RPMI7951 (cell line): Measurements from ENCODE around the gene MEMO1. TPM values are rescaled to one million over a fixed set of nuclear protein-coding genes. Genes with fewer than 3 reads are reported as not detected.
"Not testable (repeated sequence)": the region's sequence is repeated elsewhere in the genome, so short reads cannot be mapped to it uniquely, and the experiment has no call there.

Experiments used
- DNase-seq: peaks from one replicate; pipeline ENCODE4 v3.0.0-alpha.2; 2012; ENCODE audit warnings: low read depth
- total RNA-seq: library from RNA; depleted of rRNA; stranded (reverse); fragments of >200 nt; shearing (Covaris generic); gene quantifications from 2 replicates; pipeline ENCODE4 v1.2.3, GENCODE V29; 2014

Gene MEMO1
- total RNA-seq, 1 experiment from 2014 or later: 78.6 TPM

- DNase-seq: not testable (repeated sequence)
Observed at GRCh38 chr2:31907491-31907890, 103.3 kb downstream of the MEMO1 start.

DNA sequence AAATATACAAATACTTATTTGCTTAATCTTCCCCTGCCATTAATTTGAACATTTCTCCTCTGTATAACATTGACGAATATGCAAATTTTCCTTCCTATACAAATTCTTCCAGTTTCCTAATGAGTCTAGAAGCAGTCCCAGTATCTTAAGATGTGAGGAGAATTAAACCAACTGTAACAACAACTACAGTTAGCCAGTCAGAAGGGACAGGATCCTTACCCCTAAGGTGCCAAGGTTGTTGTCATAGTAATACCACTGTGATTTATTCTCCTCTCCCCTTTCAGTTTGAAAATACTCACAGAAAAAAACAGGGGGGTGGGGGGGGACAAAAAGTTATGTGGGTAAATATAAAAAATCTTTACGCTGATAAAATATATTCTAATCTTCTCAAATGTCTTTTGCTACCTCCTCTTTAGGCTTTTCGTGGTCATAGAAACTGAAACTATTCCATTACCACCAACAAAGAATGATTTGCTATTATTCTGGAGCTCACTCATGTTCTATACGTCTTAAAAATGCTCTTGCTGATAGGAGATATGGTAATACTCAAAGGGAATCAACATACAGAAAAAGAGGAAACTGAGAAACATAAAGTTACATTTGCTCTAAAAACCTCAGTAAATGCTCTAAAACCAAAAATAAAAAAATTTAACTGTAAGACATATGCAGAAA, 107.6 kb downstream of the MEMO1 start:
- no peak for DNase-seq

GRCh38 chr2:31901900-31902299, 108.9 kb downstream of the MEMO1 start:
- DNase-seq: no peak

DNA sequence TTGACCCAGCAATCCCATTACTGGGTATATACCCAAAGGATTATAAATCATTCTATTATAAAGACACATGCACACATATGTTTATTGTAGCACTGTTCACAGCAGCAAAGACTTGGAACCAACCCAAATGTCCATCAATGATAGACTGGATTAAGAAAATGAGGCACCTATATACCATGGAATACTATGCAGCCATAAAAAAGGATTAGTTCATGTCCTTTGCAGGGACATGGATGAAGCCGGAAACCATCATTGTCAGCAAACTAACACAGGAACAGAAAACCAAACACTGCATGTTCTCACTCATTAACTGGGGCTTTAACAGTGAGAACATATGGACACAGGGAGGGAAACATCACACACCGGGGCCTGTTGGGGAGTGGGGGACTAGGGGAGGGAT, 110.7 kb downstream of the MEMO1 start:
- not testable (repeated sequence) for DNase-seq

DNA sequence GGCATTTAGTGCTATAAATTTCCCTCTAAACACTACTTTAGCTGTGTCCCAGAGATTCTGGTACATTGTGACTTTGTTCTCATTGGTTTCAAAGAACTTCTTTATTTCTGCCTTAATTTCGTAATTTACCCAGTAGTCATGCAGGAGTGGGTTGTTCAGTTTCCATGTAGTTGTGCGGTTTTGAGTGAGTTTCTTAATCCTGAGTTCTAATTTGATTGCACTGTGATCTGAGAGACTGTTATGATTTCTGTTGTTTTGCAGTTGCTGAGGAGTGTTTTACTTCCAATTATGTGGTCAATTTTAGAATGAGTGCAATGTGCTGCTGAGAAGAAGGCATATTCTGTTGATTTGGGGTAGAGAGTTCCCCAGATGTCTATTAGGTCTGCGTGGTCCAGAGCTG, 112.5 kb downstream of the MEMO1 start:
- DNase-seq: not testable (repeated sequence)

DNA sequence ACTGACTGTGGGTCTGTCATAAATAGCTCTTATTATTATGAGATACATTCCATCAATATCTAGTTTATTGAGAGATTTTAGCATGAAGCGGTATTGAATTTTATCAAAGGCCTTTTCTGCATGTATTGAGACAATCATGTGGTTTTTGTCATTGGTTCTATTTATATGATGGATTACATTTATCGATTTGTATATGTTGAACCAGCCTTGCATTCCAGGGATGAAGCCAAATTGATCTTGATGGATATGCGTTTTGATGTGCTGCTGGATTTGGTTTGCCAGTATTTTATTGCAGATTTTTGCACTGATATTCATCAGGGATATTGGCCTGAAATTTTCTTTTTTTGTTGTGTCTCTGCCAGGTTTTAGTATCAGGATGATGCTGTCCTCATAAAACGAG, 113.5 kb downstream of the MEMO1 start:
- not testable (repeated sequence) for DNase-seq

GRCh38 chr2:31896293-31896692, 114.5 kb downstream of the MEMO1 start:
- no peak for DNase-seq

DNA sequence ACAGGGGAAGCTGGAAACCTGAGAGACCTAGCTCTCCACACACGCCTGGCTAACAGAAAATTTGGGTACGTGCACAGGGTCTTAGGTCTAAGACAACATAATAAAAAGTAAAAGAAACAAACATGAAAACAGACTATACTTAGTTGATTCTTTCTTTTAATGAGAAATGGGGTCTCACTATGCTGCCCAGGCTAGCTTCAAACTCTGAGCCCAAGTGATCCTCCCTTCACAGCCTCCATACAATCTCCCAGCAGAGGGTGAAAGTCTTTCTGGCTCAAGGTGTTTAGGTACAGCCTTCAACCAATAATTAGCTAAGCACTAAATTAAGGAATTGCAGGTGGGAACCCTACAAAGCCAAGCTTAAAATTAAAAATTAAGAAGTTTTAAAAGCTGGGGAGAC, 116.2 kb downstream of the MEMO1 start:
- DNase-seq: no peak

DNA sequence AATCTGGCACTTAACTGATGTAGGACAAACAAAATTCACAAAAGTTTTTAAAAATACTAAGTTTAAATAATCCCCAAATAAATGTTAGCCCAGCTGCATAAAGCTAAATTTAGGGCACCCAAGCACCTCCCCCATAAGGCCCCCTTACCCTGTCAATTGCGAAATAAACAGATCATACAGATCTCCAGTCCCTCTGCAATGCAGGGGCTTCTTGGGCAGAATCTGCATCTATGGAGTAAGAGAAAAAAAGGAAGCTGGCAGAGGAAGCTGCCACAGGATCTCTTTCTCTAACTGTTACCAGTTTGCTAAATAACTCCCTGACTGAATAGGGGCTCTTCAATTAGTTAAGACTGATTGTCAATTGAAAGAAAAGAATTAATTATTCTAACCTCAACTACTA, 117.7 kb downstream of the MEMO1 start:
- DNase-seq: no peak

- no peak for DNase-seq
Observed at GRCh38 chr2:31889044-31889443, 121.8 kb downstream of the MEMO1 start.

- DNase-seq: no peak
Observed at GRCh38 chr2:31888550-31888949, 122.3 kb downstream of the MEMO1 start.

- DNase-seq: peak; percentile 13
Observed at GRCh38 chr2:31886700-31887099, 124.1 kb downstream of the MEMO1 start.

DNA sequence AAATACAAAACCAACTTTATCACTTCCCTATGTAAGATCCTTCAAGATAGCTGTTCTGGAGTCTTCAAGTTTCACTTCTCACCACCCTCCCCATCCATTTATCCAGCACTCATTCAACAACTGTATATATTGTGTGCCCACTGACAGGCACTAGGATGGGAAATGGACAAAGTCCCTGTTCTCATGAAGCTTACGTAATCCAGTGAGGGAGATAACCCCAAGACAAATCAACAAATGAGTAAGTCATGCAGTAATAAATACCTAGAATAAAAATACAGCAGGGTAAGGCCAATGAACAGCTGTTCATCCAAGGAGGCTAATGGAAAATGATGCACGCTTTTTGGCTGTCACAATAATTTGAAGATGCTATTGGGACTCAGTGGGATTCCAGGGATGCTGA, 133.8 kb downstream of the MEMO1 start:
- DNase-seq: no peak

DNA sequence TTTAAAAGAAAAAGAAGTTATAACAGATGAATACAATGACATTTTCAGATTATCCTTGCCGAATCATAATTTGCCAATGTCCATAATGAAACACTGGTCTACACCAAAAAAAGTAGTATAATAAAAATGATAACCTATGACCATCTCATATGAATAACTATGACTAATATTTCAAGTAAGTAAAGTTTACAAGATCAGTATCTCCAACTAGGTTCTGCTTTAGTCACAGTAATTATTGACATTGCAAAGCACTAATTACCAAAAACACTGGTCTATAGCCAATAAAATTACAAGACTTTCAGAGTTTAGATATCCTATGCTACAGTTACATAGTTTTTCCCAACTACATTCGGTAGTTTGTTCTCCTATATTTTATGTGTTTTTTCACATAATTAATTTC, 136.7 kb downstream of the MEMO1 start:
- DNase-seq: no peak

- no peak for DNase-seq
Observed at GRCh38 chr2:31865215-31865614, 145.6 kb downstream of the MEMO1 start.

DNA sequence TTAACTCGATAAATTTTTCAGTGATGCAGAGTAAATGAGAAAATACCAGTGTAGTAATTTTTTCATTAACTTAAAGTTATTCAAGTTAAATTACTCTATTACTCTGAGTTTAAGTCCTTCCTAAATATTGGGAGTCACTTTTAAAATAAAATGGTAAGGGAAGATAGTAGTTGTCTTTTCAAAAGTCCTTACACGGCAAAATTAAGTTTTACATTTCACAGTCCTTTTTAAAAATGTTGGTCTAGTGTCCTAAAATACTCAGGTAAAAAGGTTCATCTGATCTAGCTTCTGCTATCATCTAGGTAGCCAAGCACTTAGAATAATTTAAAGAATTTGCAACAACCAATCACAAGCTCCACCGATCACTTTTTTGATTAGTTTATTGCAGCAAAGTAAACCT, 146.9 kb downstream of the MEMO1 start:
- no peak for DNase-seq

DNA sequence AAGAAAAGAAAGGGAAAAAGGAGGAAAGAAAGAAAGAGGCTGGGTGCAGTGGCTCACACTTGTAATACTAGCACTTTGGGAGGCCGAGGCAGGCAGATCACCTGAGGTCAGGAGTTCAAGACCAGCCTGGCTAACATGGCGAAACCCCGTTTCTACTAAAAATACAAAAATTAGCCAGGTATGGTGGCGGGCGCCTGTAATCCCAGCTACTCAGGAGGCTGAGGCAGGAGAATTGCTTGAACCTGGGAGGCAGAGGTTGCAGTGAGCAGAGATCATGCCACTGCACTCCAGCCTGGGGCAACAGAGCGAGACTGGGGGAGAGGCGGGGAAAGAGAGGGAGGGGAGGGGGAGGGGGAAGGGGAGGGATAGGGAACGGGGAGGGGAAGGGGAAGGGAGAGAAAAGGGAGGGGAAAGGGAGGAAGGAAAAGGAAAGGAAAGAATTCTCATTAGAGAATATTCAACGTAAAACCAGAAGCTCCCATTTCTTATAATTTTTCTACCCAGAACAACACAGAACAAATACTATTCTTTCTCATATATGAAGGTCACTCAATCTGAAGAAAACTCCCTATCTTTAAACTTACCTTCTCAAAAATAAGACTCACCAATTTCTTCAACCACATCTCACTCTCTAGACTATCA, 147.7 kb downstream of the MEMO1 start:
- DNase-seq: not testable (repeated sequence)

DNA sequence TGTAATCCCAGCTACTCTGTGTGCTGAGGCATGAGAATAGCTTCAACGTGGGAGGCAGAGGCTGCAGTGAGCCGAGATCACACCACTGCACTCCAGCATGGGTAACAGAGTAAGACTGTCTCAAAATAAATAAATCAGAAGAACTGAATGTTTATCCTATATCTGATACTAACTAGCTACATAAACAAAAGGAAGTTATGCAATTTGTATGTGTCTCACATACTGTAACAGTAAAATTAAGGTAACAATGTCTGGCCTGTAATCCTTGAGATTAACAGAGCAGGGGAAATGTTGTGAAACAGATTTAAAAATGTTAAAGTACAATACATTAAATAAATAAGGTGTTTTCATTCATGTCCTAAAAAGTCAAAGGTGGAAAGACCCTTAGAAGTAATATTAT, 150.8 kb downstream of the MEMO1 start:
- no peak for DNase-seq

GRCh38 chr2:31853521-31853920, 157.3 kb downstream of the MEMO1 start:
- no peak for DNase-seq

- DNase-seq: not testable (repeated sequence)
Observed at GRCh38 chr2:31842150-31842549, 168.7 kb downstream of the MEMO1 start.

- no peak for DNase-seq
Observed at GRCh38 chr2:31835450-31835849, 175.4 kb downstream of the MEMO1 start.

- no peak for DNase-seq
Observed at GRCh38 chr2:31832363-31832762, 178.4 kb downstream of the MEMO1 start.

GRCh38 chr2:31831585-31831984, 179.2 kb downstream of the MEMO1 start:
- peak; percentile 7 for DNase-seq

GRCh38 chr2:31828891-31829290, 181.9 kb downstream of the MEMO1 start:
- DNase-seq: peak; percentile 80
